ENCODE measurements around the gene SMIM23. TPM values are rescaled to one million over a fixed set of nuclear protein-coding genes. Genes with fewer than 3 reads are reported as not detected.

SMIM23 gene
- total and polyA plus RNA-seq, 2 of the 4 experiments (the other 2 are of a cell fraction): not detected

DNA sequence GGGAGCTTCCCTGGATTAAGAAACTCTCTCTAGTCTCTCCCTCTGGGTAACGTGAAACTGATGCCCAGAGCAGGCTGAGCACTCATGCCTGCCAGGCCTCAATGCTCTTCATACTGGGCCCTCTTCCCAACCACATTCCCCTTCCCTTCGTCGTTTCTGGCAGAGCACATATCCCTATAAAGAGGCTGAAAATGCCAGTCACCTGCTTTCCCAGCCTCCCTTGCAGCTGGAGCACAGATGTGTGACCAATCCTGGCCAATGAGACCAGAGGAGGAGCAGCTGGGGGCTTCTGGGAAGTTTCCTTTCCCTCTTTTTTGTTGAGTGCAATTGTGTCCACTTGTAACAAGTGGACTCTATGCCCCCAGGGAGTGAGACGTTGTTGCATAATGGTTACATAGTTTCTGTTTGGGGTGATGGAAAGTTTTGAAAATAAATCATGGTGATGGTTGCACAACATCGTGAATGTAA lies 30.2 kb upstream of the SMIM23 start:
- Histone ChIP-seq H4K91ac (ENCODE audit: insufficient read depth, low read depth, low read length) (no peak overlapping the region), H3K36me3 (ENCODE audit: control insufficient read depth, insufficient read depth, low read length) (no peaks in the 10 kb centered on the region), H2AK9ac (replicated peaks; ENCODE audit: low read depth, low read length, poor library complexity) (no peak overlapping the region), H4K20me1 (ENCODE audit: insufficient read depth, low read length) (no peaks in the 10 kb centered on the region), H3K9me3 (ENCODE audit: control insufficient read depth, insufficient read depth, low read length) (peaks cover 3% of the 10 kb centered on the region; the same call in 1 of the 2 replicates), H2AFZ (replicated peaks; ENCODE audit: low read length, poor library complexity) (no peak overlapping the region), H3K4me3 (ENCODE audit: insufficient read depth, low read depth, low read length) (no peak overlapping the region), H3K4me2 (ENCODE audit: low read depth, low read length) (no peak overlapping the region), H4K5ac (ENCODE audit: low read depth, low read length) (no peak overlapping the region), H3K56ac (ENCODE audit: extremely low read depth, insufficient read depth, low read length) (no peak overlapping the region), H3K79me1 (ENCODE audit: low read depth in 1 of 2, low read length in 2 of 2) (no peaks in the 10 kb centered on the region), H3K14ac (replicated peaks; ENCODE audit: low read depth, low read length) (no peak overlapping the region), H3K18ac (ENCODE audit: low read depth, low read length) (no peak overlapping the region), H2BK120ac (ENCODE audit: low read depth, low read length) (no peak overlapping the region), H3K9ac (ENCODE audit: low read depth, low read length) (no peak overlapping the region), H2AK5ac (ENCODE audit: low read depth, low read length) (no peak overlapping the region), H3K9me1 (ENCODE audit: insufficient read depth, low read length) (peaks cover 3% of the 10 kb centered on the region; the same call in 1 of the 2 replicates), H3K27me3 (ENCODE audit: control insufficient read depth, insufficient read depth, low read length) (no peaks in the 10 kb centered on the region), H3K23ac (ENCODE audit: low read depth, low read length) (no peak overlapping the region), H4K8ac (ENCODE audit: low read depth in 2 of 2, low read length in 2 of 2) (no peak overlapping the region), H2BK15ac (ENCODE audit: low read depth, low read length) (no peak overlapping the region), H3K4me1 (ENCODE audit: control insufficient read depth, insufficient read depth, low read length) (peaks cover 3% of the 10 kb centered on the region), H3K4ac (ENCODE audit: low read depth, low read length) (no peak overlapping the region), H2BK5ac (ENCODE audit: low read depth, low read length, poor library complexity, severe bottlenecking) (no peak overlapping the region), H3K27ac (ENCODE audit: insufficient read depth, low read length) (no peak overlapping the region), H2BK20ac (ENCODE audit: low read depth, low read length) (no peak overlapping the region)
- ChIA-PET CTCF (no interaction called here), POLR2A (ENCODE audit: unreplicated experiment) (no interaction called here)
- intact Hi-C loops (cut with micrococcal nuclease) (no loop called here), in situ Hi-C loops (cut with MboI; ENCODE audit: low sequenced_read_pairs) (no loop called here), dilution Hi-C loops (cut with HindIII; ENCODE audit: low sequenced_read_pairs, unreplicated experiment) (no loop called here)
- TF ChIP-seq BHLHE40 (IDR thresholded peaks at IDR 0.05; ENCODE audit: low read depth, low read length) (no peak), RFX5 (IDR thresholded peaks at IDR 0.05; ENCODE audit: low read depth, low read length) (no peak), SMC3 (IDR thresholded peaks at IDR 0.05; ENCODE audit: low read depth, low read length) (no peak), CHD1 (IDR thresholded peaks at IDR 0.05; ENCODE audit: low read depth, low read length) (no peak), CEBPB (IDR thresholded peaks at IDR 0.05; ENCODE audit: low read depth, low read length) (peak; percentile 59; the same call in 1 of the 2 replicates), MAZ (IDR thresholded peaks at IDR 0.05; ENCODE audit: borderline replicate concordance, low read depth, low read length) (no peak), USF2 (IDR thresholded peaks at IDR 0.05; ENCODE audit: low read depth, low read length) (no peak), RCOR1 (IDR thresholded peaks at IDR 0.05; ENCODE audit: insufficient replicate concordance, low read length) (no peak)
- ATAC-seq (ENCODE audit: low read depth) (no peak), DNase-seq (peak; percentile 23)
- BruUV-seq (replicated peaks): no TSS peak
- 86% methylated on average over 1 of the region's 5 CpGs; no CpG with 5 or more reads in 1 of the 2 experiments for WGBS, 2 experiments (ENCODE audit: extremely low coverage in 2 of 2, insufficient read length in 1 of 2)
